NCI-H2081 (cell line): ENCODE results near the gene C8G.
A peak's percentile ranks its signal among the peaks of the same experiment; 100 is the strongest.

ENCODE experiments used
- DNase-seq, 2 experiments: peaks; one replicate each; lab custom pipeline; 2025; lab: John Stamatoyannopoulos, UW

The C8G gene

GRCh38 chr9:136944519-136945332 lies at the start of gene C8G, which contains the start of gene FBXW5:
C8G (plus strand) TSS chr9:136945243; CDS start chr9:136945321, 78 bp downstream.
FBXW5 (minus strand) TSS chr9:136944738; CDS start chr9:136944083, 655 bp downstream.
- DNase-seq = peak; percentile 92

DNA sequence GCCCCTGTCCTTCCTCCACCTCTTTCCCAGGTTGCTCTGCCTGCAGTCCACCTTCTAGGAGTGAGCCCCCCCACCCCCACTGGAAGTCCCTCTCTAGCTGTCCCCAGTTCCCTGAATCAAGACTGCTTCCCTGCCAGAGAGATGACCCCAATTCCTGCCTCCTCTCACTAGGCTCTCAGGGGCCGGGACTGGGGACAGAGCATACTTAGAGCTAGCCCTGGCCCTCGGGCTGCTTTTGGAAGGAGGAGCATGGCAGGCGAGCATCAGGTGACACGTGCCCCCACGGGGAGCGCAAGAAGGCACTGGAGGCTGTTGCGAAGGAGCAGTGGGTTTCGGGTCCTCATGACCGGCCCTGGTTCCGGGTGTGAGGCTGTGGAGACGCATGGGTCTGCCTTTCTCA lies 49.0 kb upstream of the C8G start:
- DNase-seq = no peak

- no peak for DNase-seq
Observed at GRCh38 chr9:136898483-136899100, 46.5 kb upstream of the C8G start.

DNA sequence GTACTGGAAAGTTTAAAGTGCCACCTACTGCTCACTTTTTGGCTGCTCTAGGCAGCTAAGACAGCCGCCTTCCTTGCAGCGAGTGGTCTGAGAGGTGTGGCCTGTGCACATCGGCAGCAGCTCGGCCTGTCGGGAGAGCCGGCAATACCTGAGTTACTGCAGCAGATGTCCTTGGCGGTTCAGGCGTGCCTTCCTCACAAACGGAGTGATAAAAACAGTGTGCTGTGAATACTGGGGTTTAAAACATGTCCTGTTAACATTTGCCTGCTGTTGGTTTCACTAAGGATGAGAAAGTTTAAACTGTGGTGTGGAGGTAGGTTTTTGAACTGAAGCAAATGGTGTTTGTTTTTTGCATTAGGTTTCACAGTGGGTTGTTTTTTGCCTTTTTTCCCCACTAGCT lies 45.8 kb upstream of the C8G start:
- no peak for DNase-seq

GRCh38 chr9:136900556-136900955 lies 44.5 kb upstream of the C8G start:
- no peak for DNase-seq

GRCh38 chr9:136900988-136901515 lies 44.0 kb upstream of the C8G start:
- DNase-seq = no peak

DNA sequence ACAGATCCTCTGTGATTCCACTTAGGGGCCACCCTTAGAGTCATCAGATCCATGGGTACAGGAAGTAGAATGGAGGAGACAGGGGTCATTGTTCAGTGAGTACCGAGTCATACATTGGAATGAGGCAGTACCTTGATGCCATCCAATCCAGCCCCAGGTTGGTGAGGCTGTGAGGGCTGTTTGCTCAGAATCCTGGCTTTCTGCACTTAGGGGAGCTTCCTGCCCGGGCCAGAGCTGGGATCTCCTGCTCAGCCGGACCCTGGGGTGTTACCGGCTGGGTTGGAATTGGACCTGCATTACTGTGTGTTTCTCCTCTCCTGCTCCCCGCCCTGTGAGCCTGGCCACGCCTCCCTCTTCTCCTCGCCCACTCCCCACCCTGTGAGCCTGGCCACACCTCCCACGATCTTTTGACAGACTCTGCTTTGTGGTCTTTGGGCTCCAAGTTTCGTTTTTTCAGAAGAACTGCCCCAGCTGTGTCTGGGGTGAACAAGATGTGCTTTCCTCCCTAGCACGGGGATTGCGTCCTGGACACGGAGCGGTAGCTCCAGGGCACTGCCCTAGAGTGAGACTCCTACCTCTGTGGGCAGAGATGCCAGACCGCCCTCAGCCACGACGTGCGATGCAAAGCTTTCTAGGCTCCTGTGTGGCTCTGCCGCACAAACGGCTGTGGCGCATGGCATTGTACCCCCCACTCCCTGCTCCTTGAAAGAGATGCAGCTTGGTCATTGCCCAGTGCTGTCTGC lies 43.4 kb upstream of the C8G start:
- DNase-seq = no peak

GRCh38 chr9:136902259-136902821 lies 42.7 kb upstream of the C8G start:
- DNase-seq = no peak

DNA sequence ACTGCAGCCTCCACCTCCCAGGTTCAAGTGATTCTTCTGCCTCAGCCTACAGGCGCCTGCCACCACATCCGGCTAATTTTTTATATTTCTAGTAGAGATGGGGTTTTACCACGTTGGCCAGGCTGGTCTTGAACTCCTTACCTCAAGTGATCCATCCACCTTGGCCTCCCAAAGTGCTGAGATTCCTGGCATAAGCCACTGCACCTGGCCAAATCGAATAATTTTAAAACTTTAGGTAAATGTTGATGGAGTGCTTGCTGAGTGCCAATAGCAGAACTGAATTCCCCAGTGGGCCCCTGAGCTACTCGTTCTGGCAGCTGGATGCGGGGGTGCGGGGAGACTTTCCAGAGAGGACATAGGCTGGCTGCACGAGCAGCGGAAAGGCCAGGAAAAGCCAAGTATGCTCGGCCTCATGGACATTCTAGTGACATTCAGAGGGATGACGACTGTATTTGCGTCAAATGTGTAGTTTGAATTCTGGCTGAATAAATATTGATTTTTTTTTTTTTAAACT lies 41.9 kb upstream of the C8G start:
- no peak for DNase-seq

DNA sequence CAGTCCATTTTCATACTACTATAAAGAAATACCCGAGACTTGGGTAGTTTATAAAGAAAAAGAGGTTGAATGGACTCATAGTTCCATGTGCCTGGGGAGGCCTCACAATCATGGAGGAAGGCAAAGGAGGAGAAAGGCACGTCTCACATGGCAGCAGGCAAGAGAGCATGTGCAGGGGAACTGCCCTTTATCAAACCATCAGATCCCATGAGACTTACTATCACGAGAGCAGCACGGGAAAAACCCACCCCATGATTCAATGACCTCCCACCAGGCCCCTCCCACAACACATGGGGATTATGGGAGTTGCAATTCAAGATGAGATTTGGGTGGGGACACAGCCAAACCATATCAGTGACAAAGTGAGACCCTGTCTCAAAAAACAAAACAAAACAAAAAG lies 38.8 kb upstream of the C8G start:
- DNase-seq = no peak

DNA sequence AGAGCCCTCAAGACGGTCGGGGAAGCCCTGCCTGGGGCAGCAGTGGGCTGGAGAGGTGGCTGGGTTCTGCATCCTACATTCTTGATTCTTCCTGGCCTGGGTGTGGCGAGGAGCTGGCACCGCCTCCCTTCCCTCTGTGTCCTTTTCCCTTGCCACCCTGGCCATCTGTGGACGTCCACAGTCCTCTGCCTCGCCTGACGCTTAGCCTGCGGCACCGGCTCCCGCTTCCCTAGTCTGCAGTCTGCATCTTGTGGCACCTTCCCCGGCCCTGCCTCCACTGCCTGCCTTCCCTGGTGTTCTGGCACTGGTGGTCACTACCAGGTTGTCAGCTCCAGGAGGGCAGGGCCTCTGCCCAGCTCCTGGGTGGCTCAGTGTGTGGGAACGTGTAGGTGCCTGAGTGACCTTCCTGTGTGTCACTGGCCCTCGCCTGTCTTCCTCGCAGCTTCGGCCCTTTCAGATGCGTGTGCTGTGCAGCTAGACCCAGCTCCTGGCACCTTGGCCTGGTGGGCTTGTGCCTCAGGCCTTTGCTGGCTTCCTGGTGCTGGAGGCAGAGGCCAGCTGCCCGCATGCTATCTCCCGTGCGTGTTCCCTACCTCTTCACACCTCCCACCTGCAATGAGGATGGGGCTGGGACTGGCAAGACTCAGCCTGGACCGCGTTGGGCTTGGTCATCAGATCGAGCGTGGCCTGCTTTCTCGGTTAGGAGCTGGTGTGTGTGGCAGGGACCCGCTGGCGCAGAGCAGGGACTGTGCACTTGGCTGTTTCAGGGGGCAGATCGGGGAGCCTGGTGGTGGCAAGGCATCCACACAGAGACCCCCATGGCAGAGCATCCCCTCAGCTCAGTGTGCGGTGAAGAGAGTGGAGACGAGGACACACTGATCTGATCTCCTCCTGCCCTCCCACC lies 37.8 kb upstream of the C8G start:
- DNase-seq = no peak

- no peak for DNase-seq
Observed at GRCh38 chr9:136910197-136910900, 34.7 kb upstream of the C8G start.

DNA sequence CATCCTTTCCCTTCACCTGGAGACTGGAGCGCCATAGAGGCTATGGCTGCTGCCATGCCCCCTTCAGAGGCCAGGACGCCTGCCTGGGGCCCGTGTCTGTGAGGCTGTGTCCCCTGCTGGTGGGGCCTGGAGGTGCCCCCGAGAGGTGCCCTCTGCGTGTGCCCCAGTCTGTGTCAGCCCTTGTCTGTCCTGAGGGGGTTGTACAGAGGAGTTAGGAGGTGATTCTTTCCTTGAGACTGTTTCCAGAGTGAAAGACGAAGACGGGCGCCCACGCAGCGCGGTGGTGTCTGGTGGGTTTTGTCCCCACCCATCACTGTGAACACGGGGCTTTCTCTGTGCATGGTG lies 34.2 kb upstream of the C8G start:
- no peak for DNase-seq

DNA sequence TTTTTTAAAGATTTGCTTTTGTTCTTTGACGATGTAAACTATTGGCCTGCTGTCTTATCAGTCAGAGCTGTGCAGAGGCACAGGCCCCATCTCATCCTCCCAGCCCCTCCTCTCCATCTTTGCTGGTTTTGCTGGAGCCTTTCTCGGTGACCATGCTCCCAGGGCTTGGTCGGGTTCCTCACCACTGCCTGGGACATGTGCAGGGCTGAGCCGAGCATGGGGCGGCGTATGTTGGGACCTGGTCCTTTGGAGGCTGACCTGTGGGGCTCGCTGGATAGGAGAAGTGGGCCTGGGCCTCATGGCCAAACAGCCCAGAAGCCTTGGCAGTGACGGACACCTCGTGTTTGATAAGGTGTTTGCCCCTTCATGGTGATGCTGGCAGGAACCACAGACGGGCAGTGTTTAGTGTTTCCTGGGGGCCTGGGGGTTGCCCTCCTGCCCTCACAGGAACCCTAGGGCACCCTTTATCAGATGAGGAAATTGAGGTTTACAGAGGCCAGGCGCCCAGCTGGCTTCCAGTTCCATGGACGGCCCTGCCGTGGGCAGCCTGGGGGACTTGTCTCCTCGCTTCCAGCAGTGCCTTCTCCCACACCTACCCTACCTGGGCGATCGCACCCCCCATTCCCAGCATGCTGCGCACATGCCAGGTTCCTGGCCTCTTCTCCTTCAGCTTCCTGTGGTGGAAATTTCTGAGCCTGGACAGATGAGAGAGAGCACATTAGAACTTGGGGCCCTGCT lies 31.2 kb upstream of the C8G start:
- no peak for DNase-seq

- DNase-seq = no peak
Observed at GRCh38 chr9:136915632-136916329, 29.3 kb upstream of the C8G start.

GRCh38 chr9:136916330-136917184 lies 28.5 kb upstream of the C8G start:
- no peak for DNase-seq

GRCh38 chr9:136917902-136918301 lies 27.1 kb upstream of the C8G start:
- no peak for DNase-seq

GRCh38 chr9:136920069-136920468 lies 25.0 kb upstream of the C8G start:
- DNase-seq = no peak
